Measurements from ENCODE around the gene ARHGAP31.
"Not testable (repeated sequence)": the region's sequence is repeated elsewhere in the genome, so short reads cannot be mapped to it uniquely, and the experiment has no call there.

The ARHGAP31 gene

DNA sequence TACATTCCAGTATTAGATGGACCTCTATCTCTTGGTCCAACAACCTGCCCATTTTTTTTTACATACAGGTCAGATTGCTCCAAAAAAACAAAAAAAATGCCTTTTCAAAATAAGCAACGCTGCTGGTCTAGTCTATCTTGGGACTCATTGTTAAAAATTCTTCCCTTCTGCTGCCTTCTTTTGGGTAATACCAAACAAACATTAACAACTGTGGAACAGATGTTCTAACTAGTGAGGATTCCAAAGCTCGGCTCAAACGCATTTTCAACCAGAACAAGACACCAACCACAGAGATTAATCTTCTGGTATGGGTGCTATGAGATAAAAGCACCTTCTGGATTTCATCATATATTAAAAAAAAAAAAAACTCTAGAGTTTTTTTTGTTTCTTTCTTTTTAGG lies 24.7 kb downstream of the ARHGAP31 start:
- TF ChIP-seq, protein P1, sequence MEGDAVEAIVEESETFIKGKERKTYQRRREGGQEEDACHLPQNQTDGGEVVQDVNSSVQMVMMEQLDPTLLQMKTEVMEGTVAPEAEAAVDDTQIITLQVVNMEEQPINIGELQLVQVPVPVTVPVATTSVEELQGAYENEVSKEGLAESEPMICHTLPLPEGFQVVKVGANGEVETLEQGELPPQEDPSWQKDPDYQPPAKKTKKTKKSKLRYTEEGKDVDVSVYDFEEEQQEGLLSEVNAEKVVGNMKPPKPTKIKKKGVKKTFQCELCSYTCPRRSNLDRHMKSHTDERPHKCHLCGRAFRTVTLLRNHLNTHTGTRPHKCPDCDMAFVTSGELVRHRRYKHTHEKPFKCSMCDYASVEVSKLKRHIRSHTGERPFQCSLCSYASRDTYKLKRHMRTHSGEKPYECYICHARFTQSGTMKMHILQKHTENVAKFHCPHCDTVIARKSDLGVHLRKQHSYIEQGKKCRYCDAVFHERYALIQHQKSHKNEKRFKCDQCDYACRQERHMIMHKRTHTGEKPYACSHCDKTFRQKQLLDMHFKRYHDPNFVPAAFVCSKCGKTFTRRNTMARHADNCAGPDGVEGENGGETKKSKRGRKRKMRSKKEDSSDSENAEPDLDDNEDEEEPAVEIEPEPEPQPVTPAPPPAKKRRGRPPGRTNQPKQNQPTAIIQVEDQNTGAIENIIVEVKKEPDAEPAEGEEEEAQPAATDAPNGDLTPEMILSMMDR (IDR thresholded peaks at IDR 0.05; ENCODE audit: low read depth, low read length, missing control alignments): no peak
- H3K4me3 ChIP-seq (ENCODE audit: low read depth, low read length): no peak overlapping the region
- no peak for DNase-seq (ENCODE audit: low read depth)

DNA sequence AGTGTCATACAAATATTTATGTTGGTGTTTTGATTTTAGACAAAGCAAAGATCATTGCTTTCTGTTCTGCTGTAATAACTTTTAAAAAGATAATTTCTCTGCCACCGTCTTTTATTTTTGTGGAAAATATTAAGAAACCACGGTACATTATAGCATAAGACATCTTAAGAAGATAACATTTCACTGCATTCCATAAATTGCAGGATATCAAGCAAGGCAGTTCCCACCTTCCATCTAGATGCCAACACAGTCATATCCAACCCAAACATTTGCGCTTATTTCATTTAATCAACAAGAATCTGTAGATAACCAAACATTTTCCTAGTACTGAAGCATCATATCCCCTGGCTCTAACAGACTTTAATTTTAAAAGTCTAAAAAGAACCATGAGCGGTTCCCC lies 25.1 kb downstream of the ARHGAP31 start:
- TF ChIP-seq, protein P1 (IDR thresholded peaks at IDR 0.05; ENCODE audit: low read depth, low read length, missing control alignments): no peak
- no peak for DNase-seq (ENCODE audit: low read depth)
- H3K4me3 ChIP-seq (ENCODE audit: low read depth, low read length): no peak overlapping the region

DNA sequence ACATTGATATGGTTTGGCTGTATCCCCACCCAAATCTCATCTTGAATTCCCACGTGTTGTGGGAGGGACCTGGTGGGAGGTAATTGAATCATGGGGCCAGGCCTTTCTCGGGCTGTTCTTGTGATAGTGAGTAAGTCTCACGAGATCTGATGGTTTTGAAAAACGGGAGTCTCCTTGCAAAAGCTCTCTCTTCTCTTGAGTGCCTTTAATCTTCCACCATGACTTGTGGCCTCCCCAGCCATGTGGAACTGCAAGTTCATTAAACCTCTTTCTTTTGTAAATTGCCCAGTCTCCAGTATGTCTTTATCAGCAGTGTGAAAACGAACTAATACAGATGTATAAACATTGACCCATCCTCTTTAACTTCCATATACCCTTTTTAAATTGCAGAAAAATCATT lies 26.6 kb downstream of the ARHGAP31 start:
- not testable (repeated sequence) for H3K4me3 ChIP-seq (ENCODE audit: low read depth, low read length)

DNA sequence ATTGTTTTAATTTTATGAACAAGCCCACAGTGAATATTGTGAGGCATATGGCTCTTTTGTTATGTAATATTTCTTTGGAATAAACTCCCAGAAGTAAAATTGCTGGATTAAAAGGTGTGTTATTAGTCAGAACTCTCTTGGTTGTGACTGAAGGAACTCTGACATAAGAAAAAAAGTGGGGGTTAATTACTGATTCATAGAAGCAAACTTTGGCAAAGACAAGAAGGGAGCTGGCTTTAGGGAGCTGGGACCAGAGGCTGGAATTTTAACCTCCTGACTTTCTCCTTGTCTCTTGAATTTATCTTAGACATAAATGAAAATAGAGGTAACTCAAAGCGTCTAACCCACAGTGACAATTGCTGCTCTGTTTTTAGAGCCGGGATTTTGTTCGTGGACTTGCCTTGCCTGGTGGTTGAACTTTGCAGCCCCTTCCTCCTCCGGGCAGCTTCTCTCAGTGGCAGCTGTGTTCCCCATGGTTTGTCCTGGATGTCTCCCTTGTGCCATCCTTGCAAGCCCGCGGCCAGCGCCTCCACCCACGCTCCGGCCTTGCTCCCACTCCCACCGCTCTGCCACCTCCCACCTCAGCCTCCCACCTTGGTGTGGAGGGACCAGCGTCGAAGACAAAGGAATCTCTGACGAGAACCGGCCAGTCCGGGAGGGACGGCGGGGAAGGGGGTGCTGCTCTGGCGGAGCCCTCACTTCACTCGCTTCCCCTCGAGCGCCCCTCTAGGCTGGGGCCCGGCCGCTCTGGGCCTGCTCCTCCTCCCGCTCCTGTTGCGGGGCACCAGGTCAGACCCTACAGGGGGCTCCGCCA lies 28.0 kb downstream of the ARHGAP31 start:
- H3K4me3 ChIP-seq (ENCODE audit: low read depth, low read length): peak overlapping the region; percentile 83
- TF ChIP-seq, protein P1 (IDR thresholded peaks at IDR 0.05; ENCODE audit: low read depth, low read length, missing control alignments): peak; percentile 9
- DNase-seq (ENCODE audit: low read depth): no peak

More for the DNA sequence above, 26.6 kb downstream of the ARHGAP31 start:
- not testable (repeated sequence) for DNase-seq (ENCODE audit: low read depth)

DNA sequence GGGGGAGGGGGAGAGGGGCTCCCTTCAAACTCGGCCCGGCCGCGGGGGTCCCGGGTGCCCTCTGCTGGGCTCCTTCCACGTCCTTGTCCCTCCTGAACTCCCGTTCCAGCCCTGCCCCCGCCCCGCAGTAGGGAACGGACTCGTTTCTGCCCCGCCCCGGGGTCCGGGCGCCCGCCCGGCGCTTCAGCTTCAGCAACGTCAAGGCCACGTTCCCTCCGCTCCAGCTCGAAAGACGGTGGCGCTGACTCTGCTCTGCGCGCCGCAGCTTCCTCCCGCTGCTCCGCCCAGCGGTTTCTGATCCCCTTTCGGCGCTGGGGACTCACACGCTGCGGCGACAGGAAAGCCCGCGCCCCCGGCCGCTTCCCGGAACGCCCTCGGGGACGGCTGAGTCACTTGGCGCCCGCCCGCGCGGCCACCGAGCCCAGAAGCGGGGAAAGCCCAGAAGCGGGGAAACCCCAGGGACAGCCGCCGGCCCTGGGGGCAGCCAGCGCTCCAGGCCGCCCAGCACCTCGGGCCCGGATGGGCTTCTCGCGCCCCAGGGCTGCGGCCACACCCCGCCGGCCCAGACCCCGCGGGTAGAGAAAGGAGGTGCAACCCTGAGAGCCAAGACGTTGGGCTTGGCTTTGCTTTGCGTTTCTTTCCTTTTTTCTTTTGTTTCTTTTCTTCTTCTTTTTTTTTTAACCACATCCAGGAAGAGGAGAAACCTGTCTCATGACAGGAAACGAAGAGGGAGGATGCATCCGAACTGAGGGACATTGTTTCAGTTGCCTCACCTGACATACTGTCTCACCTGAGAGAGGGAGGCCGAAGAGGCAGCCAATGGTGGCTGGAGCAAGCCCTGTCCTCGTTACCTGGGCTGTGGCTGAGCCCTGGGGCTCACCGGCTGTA lies 28.9 kb downstream of the ARHGAP31 start:
- peak; percentile 82 for DNase-seq (ENCODE audit: low read depth)
- H3K4me3 ChIP-seq (ENCODE audit: low read depth, low read length): peak overlapping the region; percentile 83
- TF ChIP-seq, protein P1 (IDR thresholded peaks at IDR 0.05; ENCODE audit: low read depth, low read length, missing control alignments): no peak

DNA sequence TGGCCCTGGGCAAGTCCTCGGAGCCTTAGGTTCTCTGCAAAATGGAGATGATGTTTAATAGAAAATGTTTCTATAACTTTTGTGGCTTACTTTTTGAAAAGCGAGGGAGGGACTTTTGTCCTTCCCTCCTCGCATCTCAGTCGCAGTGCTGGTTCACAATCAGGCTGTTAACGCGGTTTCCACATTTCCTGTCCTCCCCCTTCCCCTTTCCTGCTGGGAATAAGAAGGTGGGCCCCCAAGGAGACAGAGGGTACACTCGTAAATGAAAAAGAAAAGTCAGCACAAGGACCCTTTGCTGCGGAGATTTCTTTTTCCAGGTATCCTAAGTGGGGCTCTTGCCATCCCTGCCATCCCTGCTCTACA lies 29.5 kb downstream of the ARHGAP31 start:
- DNase-seq (ENCODE audit: low read depth): no peak
- peak overlapping the region; percentile 83 for H3K4me3 ChIP-seq (ENCODE audit: low read depth, low read length)
- TF ChIP-seq, protein P1 (IDR thresholded peaks at IDR 0.05; ENCODE audit: low read depth, low read length, missing control alignments): no peak

DNA sequence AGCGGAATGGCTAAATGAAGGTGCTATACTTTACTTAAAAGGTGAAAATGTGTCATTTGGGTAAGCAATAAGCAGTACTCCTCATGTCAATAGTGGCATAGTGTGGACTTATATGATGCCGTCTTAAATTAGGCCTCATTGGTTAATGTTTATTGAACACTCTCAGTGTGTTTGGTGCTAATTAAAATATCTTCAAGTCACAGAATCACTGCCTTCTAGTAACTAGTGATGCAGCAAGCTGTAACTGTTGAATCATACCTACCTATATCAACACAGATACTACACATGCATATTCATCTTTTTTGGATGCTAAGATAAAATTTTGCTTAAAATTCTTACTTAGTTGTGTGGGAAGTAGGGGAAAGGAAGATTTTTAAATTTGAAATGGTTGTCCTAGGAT lies 30.7 kb downstream of the ARHGAP31 start:
- no peak for DNase-seq (ENCODE audit: low read depth)
- TF ChIP-seq, protein P1 (IDR thresholded peaks at IDR 0.05; ENCODE audit: low read depth, low read length, missing control alignments): no peak
- no peak overlapping the region for H3K4me3 ChIP-seq (ENCODE audit: low read depth, low read length)
